HUES48 (cell line): Measurements from ENCODE around the gene ZNF552.
"Not testable (repeated sequence)": the region's sequence is repeated elsewhere in the genome, so short reads cannot be mapped to it uniquely, and the experiment has no call there.

Experiments used
- H3K27ac ChIP-seq: one replicate; pipeline ENCODE4 v1.7.0; 2013; ENCODE audit warnings: low read depth, low read length, inconsistent platforms
- H3K27me3 ChIP-seq: 2 replicates; pipeline ENCODE4 v1.6.1; 2013; ENCODE audit warnings: mild to moderate bottlenecking, low read length; ENCODE audit not compliant: control insufficient read depth, insufficient read depth
- H3K36me3 ChIP-seq: 2 replicates; pipeline ENCODE4 v1.6.1; 2013; ENCODE audit warnings: low read length; ENCODE audit not compliant: control insufficient read depth, insufficient read depth
- H3K4me1 ChIP-seq: 2 replicates; pipeline ENCODE4 v1.6.1; 2013; ENCODE audit warnings: mild to moderate bottlenecking, low read length; ENCODE audit not compliant: control insufficient read depth, insufficient read depth
- H3K4me3 ChIP-seq: 2 replicates; pipeline ENCODE4 v1.5.1; 2013; ENCODE audit warnings: mild to moderate bottlenecking, low read depth, low read length
- H3K9ac ChIP-seq: 2 replicates; pipeline ENCODE4 v1.6.1; 2013; ENCODE audit warnings: mild to moderate bottlenecking, low read depth, low read length, moderate library complexity
- H3K9me3 ChIP-seq: 2 replicates; pipeline ENCODE4 v1.6.1; 2013; ENCODE audit warnings: low read length; ENCODE audit not compliant: control insufficient read depth, insufficient read depth

ZNF552 gene

GRCh38 chr19:57817976-57818375 is 3.3 kb upstream of the ZNF552 start:
- no peaks in the 10 kb centered on the region for H3K27me3 ChIP-seq
- H3K27ac ChIP-seq, result no peak overlapping the region
- H3K4me1 ChIP-seq, result peaks cover 14% of the 10 kb centered on the region; the same call in 1 of the 2 replicates
- H3K4me3 ChIP-seq, result no peak overlapping the region
- H3K9ac ChIP-seq, result no peak overlapping the region
- H3K36me3 ChIP-seq, result peaks cover 15% of the 10 kb centered on the region
- no peaks in the 10 kb centered on the region for H3K9me3 ChIP-seq

- Histone ChIP-seq H3K4me3 (no peak overlapping the region), H3K27ac (no peak overlapping the region), H3K9ac (no peak overlapping the region), H3K27me3 (no peaks in the 10 kb centered on the region), H3K36me3 (peaks cover 17% of the 10 kb centered on the region), H3K4me1 (peaks cover 14% of the 10 kb centered on the region; the same call in 1 of the 2 replicates), H3K9me3 (no peaks in the 10 kb centered on the region)
Measured at GRCh38 chr19:57816652-57817051, 1.9 kb upstream of the ZNF552 start.

- Histone ChIP-seq H3K9me3 (no peaks in the 10 kb centered on the region), H3K27me3 (no peaks in the 10 kb centered on the region), H3K9ac (no peak overlapping the region), H3K36me3 (peaks cover 18% of the 10 kb centered on the region), H3K4me3 (no peak overlapping the region; the same call in 1 of the 2 replicates), H3K27ac (peak overlapping the region; percentile 26), H3K4me1 (peaks cover 9% of the 10 kb centered on the region; the same call in 1 of the 2 replicates)
Measured at GRCh38 chr19:57815247-57816075, 748 bp upstream of the ZNF552 start.

GRCh38 chr19:57813919-57814504 is 701 bp downstream of the ZNF552 start:
- Histone ChIP-seq H3K9me3 (no peaks in the 10 kb centered on the region), H3K27me3 (no peaks in the 10 kb centered on the region), H3K4me1 (peaks cover 9% of the 10 kb centered on the region; the same call in 1 of the 2 replicates), H3K9ac (peak overlapping the region; percentile 87), H3K4me3 (peak overlapping the region; percentile 97), H3K27ac (peak overlapping the region; percentile 84), H3K36me3 (peaks cover 32% of the 10 kb centered on the region)

- not testable (repeated sequence) for H3K27ac ChIP-seq, H3K9ac ChIP-seq
Measured at GRCh38 chr19:57812975-57813820, 1.5 kb downstream of the ZNF552 start.

GRCh38 chr19:57812226-57812625 is 2.5 kb downstream of the ZNF552 start:
- H3K4me3 ChIP-seq, result no peak overlapping the region
- no peak overlapping the region for H3K27ac ChIP-seq
- no peaks in the 10 kb centered on the region for H3K9me3 ChIP-seq
- peaks cover 47% of the 10 kb centered on the region for H3K36me3 ChIP-seq
- no peak overlapping the region for H3K9ac ChIP-seq
- no peaks in the 10 kb centered on the region for H3K4me1 ChIP-seq
- H3K27me3 ChIP-seq, result no peaks in the 10 kb centered on the region

More at GRCh38 chr19:57812975-57813820, 1.5 kb downstream of the ZNF552 start:
- H3K4me1 ChIP-seq, H3K27me3 ChIP-seq, H3K9me3 ChIP-seq: not testable (repeated sequence)
- H3K4me3 ChIP-seq, result peak overlapping the region; percentile 97
- H3K36me3 ChIP-seq, result peaks cover 38% of the 10 kb centered on the region

GRCh38 chr19:57810410-57811295 is 4.1 kb downstream of the ZNF552 start:
- H3K27ac ChIP-seq, result peak overlapping the region; percentile 26
- not testable (repeated sequence) for H3K4me3 ChIP-seq, H3K9me3 ChIP-seq, H3K27me3 ChIP-seq, H3K4me1 ChIP-seq, H3K9ac ChIP-seq
- peaks cover 58% of the 10 kb centered on the region for H3K36me3 ChIP-seq

- Histone ChIP-seq H3K27ac (no peak overlapping the region), H3K9ac (no peak overlapping the region), H3K27me3 (no peaks in the 10 kb centered on the region), H3K36me3 (peaks cover 54% of the 10 kb centered on the region), H3K9me3 (no peaks in the 10 kb centered on the region), H3K4me3 (no peak overlapping the region), H3K4me1 (peaks cover 21% of the 10 kb centered on the region)
Measured at GRCh38 chr19:57807541-57807940, 7.2 kb downstream of the ZNF552 start.

- peak overlapping the region; percentile 76 for H3K4me3 ChIP-seq
- no peaks in the 10 kb centered on the region for H3K9me3 ChIP-seq
- peaks cover 56% of the 10 kb centered on the region for H3K4me1 ChIP-seq
- peaks cover 27% of the 10 kb centered on the region for H3K36me3 ChIP-seq
- H3K27ac ChIP-seq, result peak overlapping the region; percentile 99
- no peaks in the 10 kb centered on the region for H3K27me3 ChIP-seq
- peak overlapping the region; percentile 94 for H3K9ac ChIP-seq
Measured at GRCh38 chr19:57803594-57804325, 11.0 kb downstream of the ZNF552 start.

- Histone ChIP-seq H3K36me3 (peaks cover 22% of the 10 kb centered on the region), H3K27ac (peak overlapping the region; percentile 99), H3K27me3 (no peaks in the 10 kb centered on the region), H3K4me3 (peak overlapping the region; percentile 76), H3K9ac (peak overlapping the region; percentile 94), H3K9me3 (no peaks in the 10 kb centered on the region), H3K4me1 (peaks cover 56% of the 10 kb centered on the region)
Measured at GRCh38 chr19:57803265-57803593, 11.5 kb downstream of the ZNF552 start.
